HG03575 (cell line): ENCODE data around the gene SSBP1.

Experiments used
- ATAC-seq: cut with Tn5 transposase; IDR thresholded peaks from one replicate; pipeline ENCODE4 v1.9.1; 2021; ENCODE audit not compliant: unreplicated experiment, insufficient number of reproducible peaks, low FRiP score; ENCODE audit errors: extremely low read depth

The SSBP1 gene

GRCh38 chr7:141706239-141707064 lies 31.7 kb upstream of the SSBP1 start:
- no peak for ATAC-seq

- no peak for ATAC-seq
Measured at GRCh38 chr7:141708351-141708750, 29.8 kb upstream of the SSBP1 start, which contains the start of gene WEE2. Gene WEE2, plus strand, starts transcription at chr7:141708353. Its CDS starts 406 bp downstream, at chr7:141708759.

- no peak for ATAC-seq
Measured at GRCh38 chr7:141709318-141709717, 28.8 kb upstream of the SSBP1 start.

- no peak for ATAC-seq
Measured at GRCh38 chr7:141709749-141710148, 28.4 kb upstream of the SSBP1 start.

- ATAC-seq: no peak
Measured at GRCh38 chr7:141710301-141710700, 27.9 kb upstream of the SSBP1 start.

GRCh38 chr7:141712603-141713255 lies 25.4 kb upstream of the SSBP1 start:
- ATAC-seq: no peak

- no peak for ATAC-seq
Measured at GRCh38 chr7:141713890-141714289, 24.3 kb upstream of the SSBP1 start.

GRCh38 chr7:141714571-141714970 lies 23.6 kb upstream of the SSBP1 start:
- no peak for ATAC-seq

- ATAC-seq: no peak
Measured at GRCh38 chr7:141715018-141715417, 23.1 kb upstream of the SSBP1 start.

GRCh38 chr7:141715794-141716689 lies 22.1 kb upstream of the SSBP1 start:
- no peak for ATAC-seq

GRCh38 chr7:141717450-141717849 lies 20.7 kb upstream of the SSBP1 start:
- ATAC-seq: no peak

- ATAC-seq: no peak
Measured at GRCh38 chr7:141722529-141722928, 15.6 kb upstream of the SSBP1 start.

- ATAC-seq: no peak
Measured at GRCh38 chr7:141729020-141729419, 9.1 kb upstream of the SSBP1 start.

GRCh38 chr7:141731476-141732149 lies 6.5 kb upstream of the SSBP1 start:
- no peak for ATAC-seq

- no peak for ATAC-seq
Measured at GRCh38 chr7:141737118-141737835, 881 bp upstream of the SSBP1 start.

- no peak for ATAC-seq
Measured at GRCh38 chr7:141738592-141739013, 445 bp downstream of the SSBP1 start.

GRCh38 chr7:141739250-141739649 lies 1.1 kb downstream of the SSBP1 start:
- ATAC-seq: no peak

GRCh38 chr7:141742229-141742628 lies 4.1 kb downstream of the SSBP1 start:
- ATAC-seq: no peak
